ENCODE results near the gene DAAM2. TPM values are rescaled to one million over a fixed set of nuclear protein-coding genes. Genes with fewer than 3 reads are reported as not detected.

DAAM2 gene
- total and polyA plus RNA-seq, 2 donors (not counting 3 experiments of a cell fraction or from before 2014, with no cell fraction given) = 0.42 to 0.44 TPM

DNA sequence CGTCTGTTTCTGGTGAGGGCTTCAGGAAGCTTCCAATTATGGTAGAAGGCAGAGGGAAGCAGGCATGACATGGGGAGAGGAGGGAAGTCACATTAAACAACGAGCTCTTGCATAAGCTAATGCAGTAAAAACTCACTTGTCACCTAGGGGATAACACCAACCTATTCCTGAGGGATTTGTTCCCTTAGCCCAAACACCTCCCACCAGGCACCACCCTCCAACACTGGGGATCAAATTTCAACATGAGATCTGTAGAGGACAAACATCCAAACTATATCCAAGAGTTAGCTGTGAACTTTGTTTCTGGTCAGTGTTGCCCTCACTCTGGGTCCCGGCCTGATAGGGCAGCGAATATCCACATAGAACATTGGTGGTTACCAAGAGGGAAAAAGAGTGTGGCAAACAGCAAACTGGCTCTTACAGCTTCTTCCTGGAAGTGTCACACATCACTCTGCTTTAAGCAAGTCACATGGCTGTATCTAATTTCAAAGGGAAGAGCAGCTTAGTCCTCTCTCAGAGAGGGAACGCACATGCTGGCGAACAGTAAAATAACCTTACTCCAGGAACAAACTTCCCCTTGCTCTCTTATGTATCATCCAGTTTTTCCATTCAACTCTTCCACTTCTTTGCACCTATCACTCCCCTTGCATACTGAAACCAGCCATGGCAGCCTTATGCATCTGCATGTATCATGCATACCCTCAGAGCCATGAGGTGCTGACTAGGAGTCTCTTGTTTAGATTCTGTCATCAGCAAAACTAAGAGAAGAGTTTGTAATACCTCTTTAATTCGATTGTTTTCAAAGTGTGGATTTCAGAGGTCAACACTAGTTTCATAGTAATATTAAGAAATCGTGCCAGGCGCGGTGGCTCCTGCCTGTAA lies 146.8 kb downstream of the DAAM2 start:
- no peaks in the 10 kb centered on the region for H3K79me2 ChIP-seq (ENCODE audit: control insufficient read depth, insufficient read depth, low read length)
- POLR2A ChIA-PET = no interaction called here
- DNase-seq (ENCODE audit: low read depth, low spot score) (no peak), FAIRE-seq (no peak)
- dilution Hi-C loops (cut with MboI; ENCODE audit: extremely low pct_ligation_motif_present, low sequenced_read_pairs) = no loop called here
- H3K9ac ChIP-seq (replicated peaks; ENCODE audit: extremely low read depth, insufficient read depth, low read length) = no peak overlapping the region
- TF ChIP-seq, protein P1, sequence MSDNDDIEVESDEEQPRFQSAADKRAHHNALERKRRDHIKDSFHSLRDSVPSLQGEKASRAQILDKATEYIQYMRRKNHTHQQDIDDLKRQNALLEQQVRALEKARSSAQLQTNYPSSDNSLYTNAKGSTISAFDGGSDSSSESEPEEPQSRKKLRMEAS (IDR thresholded peaks at IDR 0.05; ENCODE audit: insufficient read depth, insufficient read length) = no peak
- TF ChIP-seq POLR2A (IDR thresholded peaks at IDR 0.05; ENCODE audit: low read depth, low read length) = no peak
- TF ChIP-seq FOS (IDR thresholded peaks at IDR 0.05; ENCODE audit: borderline replicate concordance, insufficient read depth, low read length) = no peak
- no peak for TF ChIP-seq MYC (IDR thresholded peaks at IDR 0.05; ENCODE audit: low read depth, low read length)
- no peak for TF ChIP-seq POLR2AphosphoS5 (IDR thresholded peaks at IDR 0.05; ENCODE audit: insufficient read depth, low read depth, low read length)
- no peak for TF ChIP-seq EZH2 (IDR thresholded peaks at IDR 0.05; ENCODE audit: borderline replicate concordance, low read depth, low read length, severe bottlenecking)
- no peak for TF ChIP-seq JUN (IDR thresholded peaks at IDR 0.05; ENCODE audit: borderline replicate concordance, insufficient read depth, insufficient read length, low read depth)
- TF ChIP-seq GATA2 (IDR thresholded peaks at IDR 0.05; ENCODE audit: insufficient read depth, insufficient read length, low read depth, low read length) = no peak
- no peaks in the 10 kb centered on the region for H3K9me1 ChIP-seq (replicated peaks; ENCODE audit: control insufficient read depth, extremely low read depth, insufficient read depth, low read length)
- peaks cover 1 to 7% of the 10 kb centered on the region in 2 experiments for H3K27me3 ChIP-seq (ENCODE audit: control insufficient read depth in 2 of 2, insufficient read depth in 2 of 2, low read length in 2 of 2)
- no peaks in the 10 kb centered on the region for H3K9me3 ChIP-seq (replicated peaks; ENCODE audit: control insufficient read depth, insufficient read depth, low read length)
- no peak overlapping the region for H3K4me3 ChIP-seq (replicated peaks in 1 of 3; ENCODE audit: insufficient read depth in 1 of 3, low read depth in 1 of 3, low read length in 3 of 3)
- no peaks in the 10 kb centered on the region for H4K20me1 ChIP-seq (replicated peaks; ENCODE audit: control insufficient read depth, extremely low read depth, insufficient read depth, low read length)
- peaks cover 4% of the 10 kb centered on the region for H3K4me1 ChIP-seq (ENCODE audit: control insufficient read depth, extremely low read depth, insufficient read depth, low read length)
- no peak overlapping the region for H3K4me2 ChIP-seq (ENCODE audit: insufficient read depth, low read length)
- H2AFZ ChIP-seq (ENCODE audit: low read depth, low read length) = no peak overlapping the region
- intact Hi-C loops (cut with micrococcal nuclease) = loop anchor here (10.0 kb wide), 1 partner anchor 514 kb away; no protein-coding TSS in a partner anchor
- H3K27ac ChIP-seq (ENCODE audit: insufficient read depth, low read depth, low read length) = no peak overlapping the region
- CTCF ChIA-PET = no interaction called here
- H3K36me3 ChIP-seq (ENCODE audit: control insufficient read depth in 2 of 2, extremely low read depth in 1 of 2, insufficient read depth in 2 of 2, low read length in 2 of 2) = no peaks in the 10 kb centered on the region
- no TSS peak for BruUV-seq (replicated peaks)
